Hepatic stellate cell (primary cell): Measurements from ENCODE around the gene SLC16A5.
"Not testable (repeated sequence)": the region's sequence is repeated elsewhere in the genome, so short reads cannot be mapped to it uniquely, and the experiment has no call there.

ENCODE experiments used
- DNase-seq: peaks from one replicate; pipeline ENCODE4 v3.0.0; 2011; ENCODE audit warnings: low spot score

Gene SLC16A5

DNA sequence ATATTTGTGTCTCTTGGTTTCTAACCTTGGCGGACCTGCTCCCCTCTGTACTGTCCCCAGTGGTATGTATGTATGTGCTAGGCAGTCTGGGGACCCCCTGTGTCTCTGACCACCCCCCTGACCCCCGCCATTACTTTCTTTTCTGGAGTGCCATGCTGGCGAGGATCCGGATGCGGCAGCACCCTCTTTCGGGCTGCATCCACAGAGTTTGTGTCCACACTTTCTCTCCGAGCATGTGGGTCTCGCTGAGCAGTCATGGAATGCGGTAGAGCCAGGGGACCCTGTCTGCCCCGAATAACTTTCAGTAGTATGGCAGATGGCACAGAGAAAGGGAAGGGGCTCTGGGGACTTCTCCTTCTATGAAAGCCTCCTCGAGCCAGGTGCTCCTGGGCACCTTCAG lies 23.7 kb upstream of the SLC16A5 start:
- no peak for DNase-seq

DNA sequence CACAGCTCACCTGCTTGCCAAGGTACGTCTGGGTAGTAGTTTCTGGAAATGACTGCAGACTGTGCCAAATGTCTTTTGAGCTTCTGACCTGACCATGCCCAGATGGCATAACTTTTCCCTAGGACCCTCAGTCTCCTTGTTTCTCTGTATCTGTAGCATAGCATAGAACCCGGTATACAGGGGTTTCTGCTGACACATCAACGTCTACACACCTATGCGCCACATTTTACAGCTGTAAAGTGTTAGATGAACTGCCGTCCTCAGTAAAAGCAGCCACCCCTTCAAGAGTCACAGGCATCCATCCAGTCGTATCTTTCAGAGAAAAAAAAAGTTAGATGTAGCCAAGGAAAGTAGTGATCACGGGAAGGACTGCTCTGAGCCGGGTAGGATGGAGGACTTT lies 23.3 kb upstream of the SLC16A5 start:
- no peak for DNase-seq

DNA sequence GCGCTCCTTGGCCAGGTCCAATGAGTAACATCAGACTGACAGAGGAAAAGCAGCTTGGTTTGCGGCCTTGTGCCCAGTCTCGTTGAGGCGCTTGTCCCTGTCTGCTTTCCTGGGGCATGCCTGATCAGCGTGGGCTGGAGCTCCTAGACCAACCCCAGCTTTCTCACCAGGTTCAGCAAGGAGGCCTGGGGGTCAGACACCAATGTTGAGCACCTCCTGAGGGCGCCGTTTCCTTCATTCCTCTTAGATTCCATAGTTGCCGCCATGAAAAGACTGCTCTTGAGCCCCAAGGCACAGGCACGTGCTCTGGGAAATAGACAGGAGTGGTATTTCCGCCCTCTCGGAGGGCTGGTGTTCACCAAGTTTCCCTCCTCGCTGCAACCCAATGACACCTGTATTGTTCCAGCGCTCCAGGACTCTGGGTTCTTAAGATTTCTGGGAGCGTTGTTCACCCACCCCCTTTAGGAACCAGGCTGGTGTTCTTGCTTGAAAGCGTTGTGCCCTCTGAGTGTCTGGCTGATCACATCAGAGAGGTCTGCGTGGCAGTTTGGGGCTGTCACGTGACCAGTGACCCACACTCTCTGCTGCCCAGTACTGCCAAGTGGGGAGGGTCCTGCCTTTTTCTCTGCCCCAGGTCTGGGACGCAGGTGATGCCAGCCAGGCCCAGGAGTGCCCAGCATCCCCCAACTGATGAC lies 22.7 kb upstream of the SLC16A5 start:
- DNase-seq = no peak

DNA sequence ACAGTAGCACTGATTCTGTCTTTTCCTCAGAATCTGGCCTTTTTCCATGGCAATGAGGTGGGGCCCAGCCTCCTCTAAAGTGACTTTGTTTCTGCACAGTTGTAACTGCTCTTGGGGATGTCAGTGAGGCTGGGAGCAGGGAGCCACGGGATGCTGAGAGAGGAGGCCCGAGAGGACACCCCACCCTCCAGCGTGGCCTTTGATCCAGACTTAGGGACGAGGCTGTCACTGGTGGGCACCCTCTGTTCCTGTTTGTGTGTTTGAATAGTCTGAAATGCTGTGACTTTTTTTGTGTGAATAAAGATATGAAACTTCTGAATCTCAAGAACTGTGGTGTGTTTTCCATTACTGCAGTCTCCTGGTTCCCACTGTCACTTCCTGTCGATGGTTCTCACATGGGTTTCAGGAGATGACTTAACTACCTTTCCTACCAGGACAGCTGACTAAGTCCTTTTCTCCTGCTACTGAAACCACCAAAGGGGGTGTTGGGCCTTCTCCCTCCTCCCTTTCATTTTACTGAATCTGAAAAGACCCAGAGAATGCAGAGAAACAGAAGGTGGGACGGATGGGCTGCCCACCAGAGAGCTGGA lies 22.1 kb upstream of the SLC16A5 start:
- no peak for DNase-seq

DNA sequence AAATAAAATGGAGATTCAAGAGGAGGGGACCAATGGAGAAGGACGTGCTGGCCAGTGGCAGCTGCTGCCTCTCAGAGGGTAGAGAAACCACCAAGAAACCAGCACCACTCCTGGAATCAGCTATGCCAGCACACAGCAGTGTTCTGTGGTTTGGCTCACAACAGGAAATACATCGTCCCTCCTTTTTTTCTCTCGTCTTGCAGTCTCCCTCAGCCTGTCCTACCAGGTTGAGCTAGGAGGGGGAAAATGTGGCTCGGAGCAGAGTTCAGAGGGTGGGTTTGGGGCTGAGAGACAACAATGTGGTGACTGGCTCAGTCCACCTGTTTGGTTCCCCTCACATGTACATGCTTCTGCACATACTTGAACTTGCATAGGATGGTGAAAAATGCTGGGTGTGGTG lies 19.9 kb upstream of the SLC16A5 start:
- no peak for DNase-seq

DNA sequence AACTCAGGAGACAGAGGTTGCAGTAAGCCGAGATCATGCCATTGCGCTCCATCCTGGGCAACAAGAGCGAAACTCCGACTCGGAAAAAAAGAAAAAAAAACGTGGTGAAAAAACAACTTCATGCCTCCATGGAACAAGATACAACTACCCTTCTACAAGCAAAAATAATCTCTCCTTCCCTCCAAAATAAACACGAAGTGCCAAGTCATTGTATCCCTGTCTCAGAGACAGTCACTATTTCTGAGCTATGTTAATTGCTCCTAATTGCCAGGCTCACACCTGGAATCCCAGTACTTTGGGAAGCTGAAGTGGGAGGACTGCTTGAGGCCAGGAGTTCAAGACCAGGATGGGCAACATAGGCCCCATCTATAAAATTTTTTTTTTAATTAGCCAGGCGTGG lies 19.0 kb upstream of the SLC16A5 start:
- no peak for DNase-seq

DNA sequence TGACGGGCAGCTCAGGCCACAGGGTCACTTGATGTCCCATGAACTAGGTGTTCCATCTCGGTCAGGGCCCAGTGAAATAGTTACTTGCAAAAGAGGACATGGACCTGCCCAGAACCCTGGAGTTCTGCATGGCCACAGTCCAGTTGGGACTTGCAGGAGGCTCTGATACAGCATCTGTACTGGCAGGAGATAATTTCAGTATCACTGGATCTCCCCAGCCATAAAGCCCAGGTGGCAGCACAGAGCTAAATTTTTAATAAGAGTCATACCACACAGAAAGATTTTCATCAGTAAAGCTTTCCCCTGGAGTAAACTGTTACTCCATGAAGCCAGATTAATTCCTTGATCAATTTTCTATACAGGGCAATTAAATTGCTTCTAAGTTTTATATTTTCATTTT lies 18.0 kb upstream of the SLC16A5 start:
- peak; percentile 70 for DNase-seq

DNA sequence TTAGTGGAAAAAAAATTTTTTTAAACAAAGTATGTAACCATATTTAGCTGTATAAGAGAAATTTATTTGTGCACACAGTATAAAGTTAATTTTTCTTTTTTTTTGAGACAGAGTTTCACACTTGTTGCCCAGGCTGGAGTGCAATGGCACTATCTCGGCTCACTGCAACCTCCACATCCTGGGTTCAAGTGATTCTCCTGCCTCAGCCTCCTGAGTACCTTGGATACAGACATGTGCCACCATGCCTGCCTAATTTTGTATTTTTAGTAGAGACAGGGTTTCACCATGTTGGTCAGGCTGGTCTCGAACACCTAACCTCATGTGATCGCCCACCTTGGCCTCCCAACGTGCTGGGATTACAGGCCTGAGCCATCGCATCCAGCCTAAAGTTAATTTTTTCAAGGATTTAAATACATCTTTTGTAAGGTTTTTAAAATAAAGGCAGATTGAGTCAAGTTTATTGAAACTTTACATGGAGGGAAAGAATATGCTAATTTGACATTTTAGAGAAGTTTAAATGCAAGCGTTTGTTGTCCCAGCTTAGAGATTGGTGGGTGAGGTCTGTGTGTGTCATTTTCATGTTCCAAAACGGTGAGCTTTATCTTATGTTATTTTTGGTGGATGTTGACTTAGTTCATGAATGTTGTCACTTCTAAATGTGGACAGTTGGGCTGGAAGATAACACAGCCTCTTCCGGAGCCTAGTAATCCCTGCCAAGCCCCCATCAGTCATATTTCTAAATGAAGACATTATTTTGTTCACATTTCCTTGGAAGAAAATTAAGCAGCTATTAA lies 16.1 kb upstream of the SLC16A5 start:
- DNase-seq = not testable (repeated sequence)

DNA sequence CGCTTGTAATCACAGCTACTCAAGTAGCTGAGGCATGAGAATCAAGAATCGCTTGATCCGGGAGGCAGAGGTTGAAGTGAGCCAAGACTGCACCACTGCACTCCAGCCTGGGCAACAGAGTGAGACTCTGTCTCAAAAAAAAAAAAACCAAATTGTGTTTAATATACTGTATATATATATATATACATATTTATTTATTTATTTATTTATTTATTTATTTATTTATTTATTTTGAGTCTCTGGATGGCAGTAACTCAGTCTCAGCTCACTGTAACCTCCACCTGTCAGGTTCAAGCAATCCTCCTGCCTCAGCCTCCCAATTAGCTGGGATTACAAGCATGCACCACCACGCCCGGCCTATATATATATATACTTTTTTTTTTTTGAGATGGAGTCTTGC lies 14.8 kb upstream of the SLC16A5 start:
- DNase-seq = not testable (repeated sequence)

DNA sequence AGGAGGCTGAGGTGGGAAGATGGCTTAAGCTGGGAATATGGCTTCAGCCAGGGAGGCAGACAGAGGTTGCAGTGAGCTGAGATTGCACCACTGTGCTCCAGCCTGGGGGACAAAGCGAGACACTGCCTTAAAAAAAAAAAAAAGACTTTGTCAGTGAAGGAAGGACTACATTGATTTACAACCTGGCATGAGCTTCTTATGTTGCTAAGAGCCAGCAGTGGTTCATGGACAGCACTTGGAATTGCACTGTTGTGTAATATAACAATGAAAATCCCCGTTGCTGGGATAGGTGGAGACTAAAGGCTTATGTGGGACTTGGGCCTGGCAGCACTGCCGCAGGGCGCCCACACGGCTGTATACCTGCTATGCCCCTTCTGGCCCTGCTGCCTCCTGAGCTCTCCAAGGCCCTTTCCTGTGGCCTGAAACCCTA lies 14.1 kb upstream of the SLC16A5 start:
- no peak for DNase-seq

DNA sequence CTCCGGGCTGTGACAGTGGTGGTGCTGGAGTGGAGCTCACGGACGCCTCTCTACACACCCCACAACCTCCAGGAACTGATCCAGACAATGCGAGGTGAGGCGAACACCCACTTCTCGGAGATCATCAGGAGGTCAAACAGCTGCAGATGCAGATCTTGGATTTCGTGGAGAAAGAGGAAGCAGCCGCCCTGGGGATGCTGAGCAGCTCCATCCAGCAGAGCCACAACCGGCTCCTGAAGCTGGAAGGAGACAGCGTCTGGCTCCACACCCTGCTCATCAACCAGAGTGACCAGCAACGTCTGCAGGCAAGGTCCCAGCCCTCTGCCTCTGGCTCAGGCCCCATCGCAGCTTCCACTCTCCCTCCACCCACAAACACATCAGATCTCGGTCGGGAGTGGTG lies 13.2 kb upstream of the SLC16A5 start:
- DNase-seq = no peak

DNA sequence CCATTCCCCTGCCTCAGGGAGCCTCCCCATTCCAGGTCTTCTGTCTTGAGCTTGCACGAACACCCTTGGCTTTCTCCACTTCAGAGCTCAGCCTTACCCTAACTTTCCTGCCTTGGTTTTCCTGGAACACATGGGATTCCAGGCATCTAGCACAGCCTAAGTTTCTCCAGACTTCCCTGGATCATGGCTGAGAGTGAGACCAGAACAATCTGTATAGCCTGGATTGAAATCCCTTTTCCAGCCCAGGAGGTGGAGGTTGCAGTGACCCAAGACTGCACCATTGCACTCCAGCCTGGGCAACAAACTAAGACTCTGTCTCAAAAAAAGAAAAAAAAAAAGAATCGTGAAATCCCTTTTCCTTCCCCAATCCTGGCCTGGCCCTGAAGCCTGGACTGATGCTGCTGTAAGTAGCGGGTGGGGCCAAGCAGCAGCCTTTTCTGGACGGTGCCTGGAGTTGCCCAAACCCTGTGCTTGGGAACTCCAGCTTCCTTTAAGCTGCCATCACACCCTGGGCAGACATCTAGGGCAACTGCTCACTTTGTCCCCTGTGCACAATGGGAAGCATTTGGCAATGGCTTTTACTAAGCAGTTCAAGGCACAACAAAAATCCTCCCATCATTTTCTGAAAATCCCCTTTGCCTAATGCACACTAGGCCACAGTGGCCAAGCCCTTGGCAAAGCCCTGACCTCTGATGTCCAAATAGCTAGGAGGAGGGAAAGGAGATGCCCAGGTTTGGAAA lies 12.0 kb upstream of the SLC16A5 start:
- no peak for DNase-seq

DNA sequence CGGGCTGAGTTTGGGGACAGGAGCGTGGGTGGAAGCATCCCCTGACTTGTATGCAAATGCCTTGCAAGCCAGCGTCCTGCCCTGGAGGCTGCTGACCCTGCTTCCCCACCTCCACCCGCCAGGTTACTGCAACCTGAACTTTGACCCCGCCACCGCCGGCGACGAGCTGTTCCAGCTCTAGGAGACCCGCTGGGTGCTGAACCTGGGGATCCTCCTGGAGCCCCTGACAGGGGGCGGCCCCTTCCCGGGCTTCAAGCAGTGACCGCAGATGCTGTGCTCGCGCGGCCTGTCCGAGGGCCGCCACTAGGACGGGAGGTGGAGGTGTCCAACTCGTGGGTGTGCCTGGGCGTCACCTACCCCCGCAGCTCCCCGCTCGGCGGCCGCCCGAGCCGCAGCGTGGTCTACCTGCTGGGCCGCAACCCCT lies 10.7 kb upstream of the SLC16A5 start:
- DNase-seq = no peak

DNA sequence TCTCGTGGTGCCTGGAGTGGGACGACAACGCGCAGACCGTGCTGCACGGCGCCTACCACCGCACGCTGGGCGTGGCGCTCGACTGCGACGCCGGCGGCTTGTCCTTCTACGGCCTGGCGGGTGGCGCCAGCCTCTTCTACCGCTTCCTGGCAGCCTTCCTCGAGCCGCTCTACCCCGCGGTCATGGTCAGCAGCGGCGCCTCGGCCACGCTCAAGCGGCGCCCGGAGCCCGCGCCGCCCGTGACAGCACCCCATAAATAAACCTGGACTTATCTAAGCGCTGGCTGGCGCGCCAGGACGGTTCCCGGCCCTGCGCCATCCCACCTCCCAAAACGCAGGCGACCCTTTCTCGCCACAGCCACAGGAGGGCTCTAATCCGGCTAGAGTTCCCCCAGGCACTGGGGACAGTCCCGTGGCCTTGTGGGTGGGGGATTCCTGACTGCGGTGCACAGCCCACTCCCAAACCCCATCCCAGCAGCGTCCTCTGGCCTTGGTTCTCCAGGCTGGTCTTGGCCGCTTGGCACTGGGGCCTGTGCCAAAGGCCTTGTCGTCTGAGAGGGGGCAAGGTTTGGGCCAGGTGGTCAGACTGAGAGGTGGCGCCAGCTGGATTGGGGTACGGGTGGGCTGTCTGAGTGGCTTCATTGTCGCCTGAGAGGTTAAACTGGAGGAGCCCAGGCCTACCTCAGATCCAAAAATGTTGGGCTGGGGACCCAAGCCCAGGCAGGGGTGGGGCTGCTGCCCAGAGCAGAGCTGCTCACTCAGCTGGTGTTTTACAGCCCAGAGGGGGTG lies 10.1 kb upstream of the SLC16A5 start:
- no peak for DNase-seq

DNA sequence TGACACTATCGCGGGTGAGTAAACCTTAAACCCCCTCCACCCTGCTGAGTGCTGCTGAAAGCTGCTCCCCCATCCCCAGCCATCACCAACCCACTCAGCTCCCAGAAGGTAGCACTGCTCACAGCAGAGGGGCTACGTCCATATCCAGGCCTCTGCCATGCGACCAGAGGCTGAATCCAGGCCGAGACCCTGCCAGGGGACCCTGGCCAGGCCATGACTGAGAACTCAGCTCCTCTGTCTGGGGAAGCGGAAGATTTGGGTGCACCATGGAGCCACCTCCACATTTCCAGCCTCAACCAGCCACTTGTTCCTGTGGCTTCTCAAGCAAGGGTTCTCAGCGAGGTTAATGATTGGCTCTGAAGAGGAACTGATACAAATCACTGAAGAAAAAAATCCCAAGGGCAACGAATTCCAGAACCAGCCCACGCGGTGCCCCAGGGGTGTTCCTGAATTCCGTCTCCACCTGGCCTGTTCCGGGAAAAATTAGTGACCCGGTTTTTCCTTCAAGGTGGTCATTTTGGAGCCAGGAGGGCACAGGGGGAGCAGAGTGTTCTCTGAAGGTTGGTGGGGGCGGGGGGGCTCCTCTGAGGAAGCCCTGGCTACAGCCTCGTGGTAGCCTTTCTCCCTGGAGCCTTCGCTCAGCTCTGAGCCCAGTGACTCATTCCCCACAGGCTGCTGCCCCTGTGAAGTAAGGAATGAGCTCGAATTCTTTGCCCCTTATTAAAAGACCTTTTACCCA lies 9.3 kb upstream of the SLC16A5 start:
- peak; percentile 94 for DNase-seq

DNA sequence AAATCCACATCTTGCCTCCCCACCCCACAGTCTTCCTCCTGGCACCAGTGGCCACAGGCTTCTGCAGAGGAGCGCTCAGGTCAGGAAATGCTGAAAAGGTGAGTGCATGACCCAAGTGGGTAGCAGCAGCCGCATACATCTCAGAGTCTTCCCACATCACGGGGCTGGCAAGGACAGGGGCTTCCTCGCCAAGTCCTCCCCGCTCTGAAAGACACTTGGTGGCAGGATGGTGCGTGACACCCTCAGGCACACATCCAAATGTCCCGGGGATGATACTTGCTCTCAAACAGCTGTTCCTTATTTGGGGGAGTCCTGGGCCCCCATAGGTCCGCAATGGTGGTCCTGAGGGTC lies 8.8 kb upstream of the SLC16A5 start:
- DNase-seq = no peak

DNA sequence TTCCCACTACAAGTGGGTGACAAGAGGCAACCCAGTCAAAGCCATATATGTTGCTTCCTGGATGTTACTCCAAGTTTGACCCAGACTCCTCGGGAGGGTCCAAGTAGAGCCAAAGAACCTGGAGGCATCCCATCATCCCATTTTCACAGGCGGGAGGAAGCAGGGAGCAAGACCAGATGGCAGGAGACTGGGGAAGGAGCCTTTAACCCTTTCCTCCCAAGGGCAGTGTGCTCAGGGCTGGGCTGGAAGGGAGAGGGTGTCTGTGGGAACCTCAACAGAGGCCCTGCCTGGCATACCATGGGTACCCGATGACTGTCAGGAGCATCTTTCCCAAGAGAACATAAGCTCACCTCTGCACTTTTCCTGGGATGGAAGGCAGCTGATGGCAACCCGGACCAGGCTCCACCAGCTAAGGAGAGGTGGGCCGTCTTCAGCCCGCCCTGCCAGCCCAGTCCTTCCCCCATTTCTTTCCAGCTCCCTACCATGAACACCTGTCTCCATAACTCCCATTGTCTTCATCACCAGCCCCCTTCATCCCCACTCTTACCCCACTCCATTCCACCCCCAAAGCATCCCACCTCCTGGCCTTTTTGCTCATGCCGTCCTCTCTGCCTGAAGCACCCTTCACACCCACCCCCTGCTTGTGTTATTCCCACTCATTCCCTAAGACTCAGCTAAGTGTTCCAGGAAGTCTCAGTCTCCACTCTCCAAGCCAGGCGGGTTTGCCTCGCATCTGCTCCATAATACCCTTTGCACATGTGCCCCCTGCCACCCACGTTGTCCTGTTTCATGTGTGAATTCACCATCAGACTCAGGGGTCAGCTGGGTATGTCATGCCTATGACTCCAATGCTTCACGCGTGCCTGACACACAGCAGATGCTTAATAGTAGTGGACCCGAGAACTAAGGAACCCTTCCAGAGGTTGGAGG lies 5.9 kb upstream of the SLC16A5 start:
- no peak for DNase-seq

DNA sequence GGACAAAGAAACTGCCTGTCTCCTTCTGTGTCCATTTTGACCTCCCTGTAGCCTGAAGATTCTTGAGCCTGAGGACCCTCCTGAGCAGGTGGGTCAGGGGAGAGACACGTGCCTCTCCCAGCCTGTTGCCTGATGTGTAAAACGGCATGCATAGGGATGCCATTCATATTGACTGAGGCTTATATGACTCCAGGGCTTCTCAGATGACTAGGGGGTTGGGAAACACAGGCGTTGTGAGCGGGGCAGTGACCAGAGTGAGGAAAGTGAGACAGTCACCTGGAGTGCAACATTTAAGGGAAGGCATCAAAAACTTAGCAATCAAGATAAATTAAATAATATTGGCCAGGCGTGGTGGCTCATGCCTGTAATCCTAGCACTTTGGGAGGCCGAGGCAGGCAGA lies 5.1 kb upstream of the SLC16A5 start:
- no peak for DNase-seq

DNA sequence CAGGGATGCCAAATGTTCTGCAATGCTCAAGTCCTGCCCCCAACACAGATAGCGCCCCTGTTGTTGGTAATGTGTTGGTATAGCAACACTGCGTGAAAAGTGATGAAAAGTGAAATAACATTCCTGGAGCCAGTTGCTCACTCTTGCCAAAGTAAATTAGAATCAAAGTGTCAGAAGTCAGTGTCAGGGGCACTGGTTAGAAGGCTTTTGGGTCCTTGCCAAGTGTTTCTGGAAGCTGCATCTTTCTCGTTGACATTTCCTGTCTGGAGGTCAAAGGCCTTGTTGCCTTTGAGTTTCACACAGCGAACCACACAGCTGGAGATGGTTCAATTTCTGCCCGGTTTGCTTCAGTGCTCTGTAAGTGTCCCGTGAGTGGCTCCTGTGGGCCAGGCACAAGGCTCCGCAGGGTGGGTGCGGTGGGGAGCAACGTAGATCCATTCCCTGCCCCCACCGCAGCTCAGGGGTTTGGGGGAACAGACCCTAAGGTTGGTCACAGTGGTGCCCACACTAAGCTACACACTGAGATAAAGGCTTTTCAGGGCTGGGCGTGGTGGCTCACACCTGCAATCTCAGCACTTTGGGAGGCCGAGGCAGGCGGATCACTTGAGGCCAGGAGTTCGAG lies 3.6 kb upstream of the SLC16A5 start:
- DNase-seq = no peak
